HG03460 (cell line): Measurements from ENCODE around the gene CKB.

Source experiments
- ATAC-seq: cut with Tn5 transposase; IDR thresholded peaks from one replicate; pipeline ENCODE4 v1.9.1; 2021; ENCODE audit not compliant: unreplicated experiment

Gene CKB

DNA sequence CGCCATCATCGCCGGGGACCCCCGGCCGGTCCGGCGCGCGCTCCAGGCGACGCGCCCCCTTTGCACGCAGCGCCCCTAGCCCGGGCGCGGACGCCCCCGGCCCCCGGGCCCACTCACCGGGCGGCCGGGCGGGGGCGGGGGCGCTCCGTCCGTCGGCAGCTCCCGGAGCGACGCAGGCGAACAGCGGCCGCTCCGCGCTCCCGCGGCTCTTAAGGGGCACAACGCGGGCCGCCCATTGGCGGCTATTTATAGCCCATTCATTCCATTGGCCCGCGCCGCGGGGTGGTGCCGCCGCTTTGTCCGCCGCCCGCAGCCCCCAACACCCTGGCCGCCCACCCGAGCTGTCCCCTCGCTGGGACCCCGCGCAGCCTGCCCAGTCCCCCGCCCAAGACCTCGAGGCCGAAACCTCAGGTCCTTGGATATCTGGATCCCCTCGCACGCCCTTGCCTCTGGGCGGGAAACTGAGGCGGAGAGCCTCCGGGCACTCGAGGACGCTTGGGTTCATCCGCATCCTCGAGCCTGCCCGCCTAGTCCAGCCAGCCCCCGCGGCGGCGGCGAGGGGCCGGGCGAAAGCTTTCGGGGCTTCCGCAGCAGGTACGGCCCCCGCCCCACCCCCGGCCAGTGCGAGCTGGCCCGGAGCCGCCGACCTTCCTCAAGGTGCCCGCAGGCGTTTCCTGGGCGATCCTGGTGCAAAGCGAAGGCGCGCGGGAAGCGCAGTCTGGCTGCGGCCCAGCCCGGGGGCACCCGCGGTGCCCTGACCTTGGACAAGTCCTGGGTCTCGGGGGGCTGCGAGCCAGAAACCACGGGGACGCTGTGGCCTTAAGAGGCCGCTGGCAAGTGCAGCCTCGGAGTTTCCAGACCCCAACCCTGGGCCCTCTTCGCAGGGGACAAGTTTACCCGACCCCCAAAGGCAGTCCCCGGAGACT lies at the start of gene CKB:
TSS of gene CKB (minus strand) at position 182 of the 926 bp plus-strand sequence. CDS start 337 bp downstream, outside the sequence.
- no peak for ATAC-seq

- ATAC-seq, result no peak
Measured at GRCh38 chr14:103569408-103569807, 46.8 kb upstream of the CKB start.

- no peak for ATAC-seq
Measured at GRCh38 chr14:103568952-103569351, 46.3 kb upstream of the CKB start.

- ATAC-seq, result no peak
Measured at GRCh38 chr14:103563844-103564505, 41.3 kb upstream of the CKB start.

GRCh38 chr14:103563226-103563620 lies 40.6 kb upstream of the CKB start:
- ATAC-seq, result no peak

DNA sequence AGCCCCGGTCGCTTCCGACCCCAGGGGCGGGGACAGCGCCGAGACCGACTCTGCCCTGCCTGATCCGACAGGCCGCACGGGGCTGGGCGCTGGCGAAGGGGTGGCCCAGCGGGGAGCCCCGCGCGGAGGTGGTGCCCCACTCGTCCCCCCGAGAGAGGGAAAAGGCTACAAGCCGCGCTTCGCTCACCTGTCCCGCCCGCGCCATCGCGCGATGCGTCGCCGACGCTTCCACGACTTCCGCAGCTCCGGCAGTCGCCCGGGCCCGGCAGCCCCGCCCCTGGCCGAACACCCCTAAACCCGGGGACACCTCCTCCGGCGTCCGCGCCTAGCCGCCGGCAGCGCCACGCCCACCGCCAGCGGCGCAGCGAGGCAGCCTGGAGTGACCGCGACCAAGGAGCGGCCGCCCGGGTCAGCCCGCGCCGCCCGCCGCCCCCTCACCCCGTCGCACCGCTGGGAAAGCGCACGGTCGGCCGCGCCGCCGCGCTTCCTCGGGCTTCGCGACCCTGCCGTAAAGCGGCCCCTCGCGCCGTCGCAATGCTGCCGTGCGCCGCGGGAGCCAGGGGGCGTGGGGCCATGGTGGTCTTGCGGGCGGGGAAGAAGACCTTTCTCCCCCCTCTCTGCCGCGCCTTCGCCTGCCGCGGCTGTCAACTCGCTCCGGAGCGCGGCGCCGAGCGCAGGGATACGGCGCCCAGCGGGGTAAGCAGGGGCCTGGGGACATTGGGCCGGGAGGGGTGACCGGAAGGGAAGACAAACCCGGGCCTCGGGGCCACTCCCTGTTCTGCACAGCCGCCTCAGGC lies 40.0 kb upstream of the CKB start, which contains the start of the genes BAG5 and COA8:
TSS of gene BAG5 (minus strand) at position 229 of the 797 bp plus-strand sequence. CDS start 1,493 bp downstream, outside the sequence.
TSS of gene COA8 (plus strand) at position 532 of the 797 bp plus-strand sequence. CDS start at position 574, 42 bp downstream.
- peak; percentile 74 for ATAC-seq

DNA sequence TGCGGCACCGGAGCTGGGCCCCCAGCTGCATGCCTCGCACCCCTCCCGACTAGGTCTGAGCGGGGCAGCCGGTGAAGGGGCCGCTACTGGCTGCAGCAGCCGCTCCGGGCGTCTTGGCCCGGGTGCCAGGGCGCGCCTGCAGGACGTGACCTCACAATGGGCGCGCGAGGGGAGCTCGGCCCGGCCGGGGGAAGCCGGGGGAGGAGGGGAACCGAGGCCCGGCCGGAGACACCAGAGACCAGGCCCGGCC lies 39.5 kb upstream of the CKB start:
- ATAC-seq, result peak; percentile 20

- no peak for ATAC-seq
Measured at GRCh38 chr14:103561381-103562178, 39.0 kb upstream of the CKB start.

DNA sequence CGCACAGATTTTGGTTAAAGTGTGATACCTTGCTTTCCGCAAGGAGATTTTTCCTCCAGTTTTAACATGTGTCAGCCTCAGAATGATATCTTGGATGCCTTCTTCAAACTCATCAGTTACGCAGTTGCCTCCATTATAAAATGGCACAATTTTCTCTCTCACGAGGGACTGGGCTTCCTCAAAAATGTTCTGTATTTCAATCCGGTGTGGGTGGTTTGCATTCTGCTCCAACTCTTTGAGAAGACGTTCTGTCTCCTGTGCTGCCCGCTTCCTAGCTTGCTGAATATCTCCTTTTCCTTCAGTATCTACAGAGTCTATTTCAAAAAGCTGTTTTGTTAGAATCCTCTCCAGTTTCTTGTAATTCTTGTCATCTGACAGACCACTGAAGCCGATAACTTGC lies 38.1 kb upstream of the CKB start:
- no peak for ATAC-seq

DNA sequence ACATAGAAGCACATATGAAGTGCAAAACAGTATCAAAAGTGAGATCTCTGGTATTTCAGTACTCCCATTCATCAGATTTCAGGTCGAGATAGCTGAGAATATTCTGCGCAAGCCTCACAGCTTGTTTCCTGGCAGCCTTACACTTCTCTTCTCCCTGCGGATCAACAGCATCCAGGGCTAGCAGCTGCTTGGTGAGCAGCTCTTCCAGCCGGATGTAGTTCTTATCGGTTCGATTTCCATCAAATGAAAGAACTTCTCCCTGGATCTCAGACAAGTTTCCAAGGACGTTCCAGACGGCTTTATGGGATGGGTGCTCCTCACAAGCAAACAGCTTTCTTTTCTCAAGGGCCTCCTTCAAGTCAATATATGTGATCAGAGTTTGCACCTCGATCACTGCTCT lies 37.1 kb upstream of the CKB start:
- no peak for ATAC-seq

GRCh38 chr14:103558071-103558882 lies 35.6 kb upstream of the CKB start:
- no peak for ATAC-seq

- ATAC-seq, result no peak
Measured at GRCh38 chr14:103556946-103557758, 34.5 kb upstream of the CKB start.

GRCh38 chr14:103555559-103556337 lies 33.1 kb upstream of the CKB start:
- ATAC-seq, result no peak

DNA sequence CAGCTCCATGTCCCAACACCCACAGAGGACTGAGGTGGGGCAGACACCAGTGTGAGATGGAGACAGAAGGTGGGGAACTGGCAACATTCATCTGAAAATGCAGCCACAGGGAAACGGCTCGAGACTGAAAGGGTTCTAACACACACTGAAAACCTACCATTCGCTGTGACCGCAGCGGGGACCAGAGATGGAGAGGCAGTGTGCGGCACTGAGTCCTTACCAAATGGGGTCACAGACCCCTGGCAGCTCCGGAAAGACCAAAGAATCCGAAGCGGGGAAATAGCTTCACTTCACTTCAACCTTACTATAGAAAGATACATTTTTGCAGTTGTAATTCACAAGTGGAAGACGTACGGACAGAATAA lies 30.2 kb upstream of the CKB start:
- ATAC-seq, result no peak

DNA sequence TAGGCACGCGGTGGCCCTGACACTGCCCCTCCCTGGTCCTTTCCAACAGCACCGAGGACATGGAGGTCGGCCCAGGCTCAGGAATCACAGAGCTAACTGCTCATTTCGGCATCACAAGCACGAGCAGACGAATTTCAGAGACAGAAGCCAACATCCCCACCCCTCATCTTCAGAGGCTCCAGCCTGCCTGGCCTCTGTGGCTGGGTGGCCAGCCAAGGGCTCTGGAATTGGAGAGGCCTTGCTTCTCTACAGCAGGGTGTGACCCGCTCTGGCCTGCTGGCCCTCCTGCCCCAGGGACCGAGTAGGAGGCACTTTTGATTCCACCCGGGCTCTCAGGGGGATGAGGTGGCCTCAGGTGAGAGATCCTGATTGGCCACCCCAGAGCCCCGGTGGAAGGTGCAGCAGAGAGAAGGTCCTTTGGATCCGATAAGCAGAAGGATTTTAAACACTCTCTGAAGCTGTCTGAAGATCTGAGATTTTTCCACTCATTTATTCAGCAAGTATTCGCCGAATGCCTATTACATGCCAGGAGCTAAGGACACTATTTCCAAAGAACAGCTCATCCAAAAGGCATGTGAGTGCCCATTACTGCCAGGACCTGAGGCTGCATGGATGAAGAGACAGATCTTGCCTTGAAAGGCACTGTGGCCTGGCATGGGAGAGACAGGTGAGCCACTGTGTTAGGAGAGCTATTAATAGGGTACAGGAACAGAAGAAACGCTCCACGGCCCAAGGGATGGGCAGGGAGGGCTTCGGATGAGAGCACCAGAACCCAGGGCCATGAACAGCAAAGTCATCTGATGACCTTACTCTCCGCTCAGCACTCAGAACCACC lies 29.6 kb upstream of the CKB start:
- no peak for ATAC-seq

DNA sequence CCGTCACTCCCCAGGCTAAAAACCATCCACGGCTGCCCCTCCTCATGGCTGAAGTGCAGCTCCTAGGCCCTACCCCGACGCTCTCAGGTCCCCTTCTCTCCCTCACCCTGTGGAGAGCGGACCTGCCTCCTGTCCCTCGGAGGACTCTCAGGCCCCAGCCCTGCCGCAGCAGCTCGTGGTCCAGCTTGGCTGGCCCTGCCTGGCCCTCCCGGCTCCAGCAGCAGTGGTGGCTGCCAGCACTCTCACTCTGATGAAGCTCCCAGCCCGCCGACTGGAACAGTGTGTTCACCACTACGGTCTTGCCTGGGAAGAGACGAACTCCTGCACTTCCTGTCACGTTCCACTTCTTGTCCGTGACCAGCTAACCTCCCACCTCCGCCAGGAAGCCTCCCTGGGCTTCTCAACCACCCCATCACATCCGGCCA lies 28.7 kb upstream of the CKB start:
- no peak for ATAC-seq
